K562 (cell line): Measurements from ENCODE around the gene CAPN5. TPM values are rescaled to one million over a fixed set of nuclear protein-coding genes. Genes with fewer than 3 reads are reported as not detected.
A peak's percentile ranks its signal among the peaks of the same experiment; 100 is the strongest.
"Not testable (repeated sequence)": the region's sequence is repeated elsewhere in the genome, so short reads cannot be mapped to it uniquely, and the experiment has no call there.

Experiments used
- ATAC-seq: fragments of 200-7000 bp; cut with Tn5 transposase; 3 replicates; pipeline ENCODE4 v1.9.1; 2020; ENCODE audit warnings: moderate library complexity
- BruUV-seq: library from RNA; stranded (reverse); fragments of 400-500 nt; replicated peaks from 2 replicates; lab custom pipeline; 2021; lab: Mats Ljungman, UMichigan
- CTCF ChIA-PET: fragments of 300-600 bp; formaldehyde crosslinking; extraction: SDS; loops from one replicate; lab custom pipeline; 2021; ENCODE audit warnings: low intra/inter-chr PET ratio; lab: Yijun Ruan, JAX
- POLR2A ChIA-PET: fragments of 300-600, 350-650 bp; sonication (Branson Sonifier 250); formaldehyde crosslinking; extraction: SDS; loops from one replicate; lab custom pipeline; 2021; ENCODE audit warnings: antibody characterized with exemption, inconsistent platforms; lab: Yijun Ruan, JAX
- DNase-seq, 4 experiments: peaks; one replicate each; pipeline versions ENCODE4 v3.0.0 to v3.0.0-alpha.2; 2011 to 2018; ENCODE audit warnings: low spot score in 3 of 4, mixed read lengths in 3 of 4; ENCODE audit errors: extremely low read depth in 1 of 4
- FAIRE-seq: peaks from 2 replicates; lab custom pipeline; 2011; peaks lifted over from hg19 to GRCh38; lab: Jason Lieb, UNC
- H2AFZ ChIP-seq: 2 replicates; pipeline ENCODE4 v1.6.0; 2011; ENCODE audit warnings: low read depth, low read length, control low read depth, inconsistent platforms
- H3K27ac ChIP-seq: fragments of 200-600 bp; 3 replicates; pipeline ENCODE4 v1.8.0; 2011; ENCODE audit warnings: low read depth, mild to moderate bottlenecking, control low read depth, inconsistent platforms, low read length, moderate library complexity, mixed read lengths; ENCODE audit errors: extremely low read depth
- H3K27me3 ChIP-seq, 2 experiments: fragments of 300-600 bp in 1 of 2; 2 replicates in 1 of 2; 3 replicates in 1 of 2; pipeline versions ENCODE4 v1.6.0 to v1.8.0; 2011; ENCODE audit warnings: inconsistent platforms in 2 of 2, low read length in 2 of 2, mild to moderate bottlenecking in 1 of 2, mixed read lengths in 1 of 2, moderate library complexity in 1 of 2; ENCODE audit not compliant: control insufficient read depth in 2 of 2, insufficient read depth in 2 of 2
- H3K36me3 ChIP-seq: fragments of 300-600 bp; 3 replicates; pipeline ENCODE4 v1.8.0; 2011; ENCODE audit warnings: mild to moderate bottlenecking, low read length, inconsistent platforms; ENCODE audit not compliant: control insufficient read depth, insufficient read depth
- H3K4me1 ChIP-seq, 2 experiments: fragments of 200-600 bp in 1 of 2; replicated peaks in 1 of 2; 2 replicates in 1 of 2; 3 replicates in 1 of 2; pipeline versions ENCODE4 v1.5.1 to v1.8.0; 2011; ENCODE audit warnings: inconsistent platforms in 2 of 2, low read length in 2 of 2, mild to moderate bottlenecking in 1 of 2, mixed read lengths in 1 of 2, moderate library complexity in 1 of 2; ENCODE audit not compliant: control insufficient read depth in 2 of 2, insufficient read depth in 2 of 2
- H3K4me2 ChIP-seq: 2 replicates; pipeline ENCODE4 v1.6.1; 2011; ENCODE audit warnings: low read length, control low read depth, inconsistent platforms, mixed read lengths; ENCODE audit not compliant: insufficient read depth
- H3K4me3 ChIP-seq: fragments of 200-600 bp; sonication (generic), shearing (Covaris generic); 2 replicates; pipeline ENCODE4 v1.5.1; 2016; ENCODE audit warnings: control low read depth, inconsistent platforms
- H3K79me2 ChIP-seq: fragments of 200-600 bp; 3 replicates; pipeline ENCODE4 v1.8.0; 2011; ENCODE audit warnings: low read length, inconsistent platforms; ENCODE audit not compliant: control insufficient read depth, insufficient read depth
- H3K9ac ChIP-seq, 2 experiments: 2 replicates each; pipeline versions ENCODE4 v1.6.0 to v1.6.1; 2011; ENCODE audit warnings: low read depth in 2 of 2, low read length in 2 of 2, control low read depth in 1 of 2, inconsistent platforms in 1 of 2, mild to moderate bottlenecking in 1 of 2, mixed read lengths in 1 of 2; ENCODE audit not compliant: insufficient read depth in 1 of 2
- H3K9me1 ChIP-seq: one replicate; pipeline ENCODE4 v1.6.0; 2011; ENCODE audit warnings: inconsistent platforms, mild to moderate bottlenecking, low read length, moderate library complexity; ENCODE audit not compliant: control insufficient read depth, insufficient read depth
- H3K9me3 ChIP-seq: replicated peaks from 2 replicates; pipeline ENCODE4 v1.5.1; 2011; ENCODE audit warnings: low read depth, low read length, inconsistent platforms; ENCODE audit not compliant: control insufficient read depth, insufficient read depth
- H4K20me1 ChIP-seq: replicated peaks from 2 replicates; pipeline ENCODE4 v1.6.1; 2011; ENCODE audit warnings: low read length, inconsistent platforms, mixed read lengths; ENCODE audit not compliant: control insufficient read depth, insufficient read depth
- BCOR ChIP-seq: fragments of 450-650 bp; IDR thresholded peaks from 2 replicates; pipeline ENCODE4 v1.6.1; 2016
- DPF2 ChIP-seq: fragments of 450-650 bp; IDR thresholded peaks from 2 replicates; pipeline ENCODE4 v1.6.1; 2016
- HDAC1 ChIP-seq, 2 experiments: fragments of 450-650 bp; IDR thresholded peaks; 2 replicates each; pipeline ENCODE4 v1.6.1; 2016 to 2017; ENCODE audit warnings: inconsistent platforms in 1 of 2, mild to moderate bottlenecking in 1 of 2, moderate library complexity in 1 of 2
- KDM1A ChIP-seq, 2 experiments: fragments of 450-650 bp; IDR thresholded peaks; 2 replicates each; pipeline ENCODE4 v1.6.1; 2016; ENCODE audit warnings: mild to moderate bottlenecking in 2 of 2
- MTF1 ChIP-seq: fragments of 250-450 bp; sonication (Bioruptor Pico); IDR thresholded peaks from 2 replicates; pipeline ENCODE4 v1.9.0; 2021; ENCODE audit warnings: moderate library complexity, mild to moderate bottlenecking, inconsistent platforms, borderline replicate concordance
- RBM25 ChIP-seq: fragments of 200-400 bp; formaldehyde crosslinking; IDR thresholded peaks from 2 replicates; pipeline ENCODE4 v1.6.1; 2018; ENCODE audit warnings: low read length, low read depth, moderate library complexity; ENCODE audit not compliant: severe bottlenecking
- SMARCA5 ChIP-seq: fragments of 450-650 bp; IDR thresholded peaks from 2 replicates; pipeline ENCODE4 v1.6.1; 2016
- TCF7L2 ChIP-seq: fragments of 150-350 bp; IDR thresholded peaks from 2 replicates; pipeline ENCODE4 v1.6.1; 2016; ENCODE audit warnings: low read depth, mild to moderate bottlenecking, low read length, moderate library complexity
- ZFP36 ChIP-seq: fragments of 150-350 bp; IDR thresholded peaks from 2 replicates; pipeline ENCODE4 v1.6.1; 2018; ENCODE audit warnings: low read length, low read depth; ENCODE audit not compliant: partially characterized antibody
- ZNF146 ChIP-seq: IDR thresholded peaks from one replicate; pipeline ENCODE4 v1.6.1; 2018; ENCODE audit warnings: missing compliant biosample characterization; ENCODE audit not compliant: unreplicated experiment
- WGBS: fragments of 100-300 bp; shearing (Covaris generic); methylation state at CpG from one replicate; pipeline ENCODE4 v1.1.6; 2016; ENCODE audit warnings: low coverage, mixed read lengths; ENCODE audit not compliant: insufficient coverage; ENCODE audit errors: missing lambda C conversion rate; 5-methylcytosine and 5-hydroxymethylcytosine counted together
- in situ Hi-C: fragments of 300-500 bp; cut with MboI; formaldehyde crosslinking; loops from 4 replicates; pipeline ENCODE4 v1.15.0; 2018; ENCODE audit warnings: inconsistent platforms, mixed read lengths
- intact Hi-C: fragments of 100-400 bp; cut with micrococcal nuclease; formaldehyde crosslinking; loops from 2 replicates; pipeline ENCODE4 v1.14.2; 2022
- polyA plus RNA-seq, 8 experiments: library from polyadenylated mRNA; depleted of rRNA in 4 of 8; stranded (reverse) in 5 of 8; unstranded in 3 of 8; fragments of >200 nt; fragmentation: Nextera tagmentation in 2 of 8; fragmentation: Illumina TruSeq in 1 of 8; extraction: Ambion mirVana in 2 of 8; extraction: Trizol in 1 of 8; gene quantifications; 2 replicates each; pipeline versions ENCODE4 v1.2.1 to v1.2.3, GENCODE V29; 2011 to 2014; ENCODE audit warnings: inconsistent platforms in 1 of 8, missing spikeins in 1 of 8
- total RNA-seq, 7 experiments: library from RNA; depleted of rRNA in 6 of 7; stranded (reverse); fragments of >200 nt in 6 of 7; fragmentation: Illumina TruSeq in 2 of 7; extraction: Trizol in 2 of 7; gene quantifications; 2 replicates each; pipeline versions ENCODE4 v1.2.1 to v1.2.3, GENCODE V29; 2011 to 2021; ENCODE audit warnings: low replicate concordance in 1 of 7
- TF ChIP-seq, protein P1 (sequence below): fragments of 250-450 bp; sonication (Bioruptor Pico); IDR thresholded peaks from 2 replicates; pipeline ENCODE4 v1.9.0; 2021; ENCODE audit warnings: mild to moderate bottlenecking, inconsistent platforms
- TF ChIP-seq, protein P2 (sequence below): sonication (generic); formaldehyde crosslinking; IDR thresholded peaks from 2 replicates; pipeline ENCODE4 v1.8.1; 2023; ENCODE audit warnings: mild to moderate bottlenecking, missing genetic modification reagents

Gene CAPN5
- total and polyA plus RNA-seq, 9 of the 15 experiments (the other 6 are each of a cell fraction or from before 2014, with no cell fraction given), result 0.04 to 0.44 (median 0.14) TPM; not detected in 2

- TF ChIP-seq, protein P1, sequence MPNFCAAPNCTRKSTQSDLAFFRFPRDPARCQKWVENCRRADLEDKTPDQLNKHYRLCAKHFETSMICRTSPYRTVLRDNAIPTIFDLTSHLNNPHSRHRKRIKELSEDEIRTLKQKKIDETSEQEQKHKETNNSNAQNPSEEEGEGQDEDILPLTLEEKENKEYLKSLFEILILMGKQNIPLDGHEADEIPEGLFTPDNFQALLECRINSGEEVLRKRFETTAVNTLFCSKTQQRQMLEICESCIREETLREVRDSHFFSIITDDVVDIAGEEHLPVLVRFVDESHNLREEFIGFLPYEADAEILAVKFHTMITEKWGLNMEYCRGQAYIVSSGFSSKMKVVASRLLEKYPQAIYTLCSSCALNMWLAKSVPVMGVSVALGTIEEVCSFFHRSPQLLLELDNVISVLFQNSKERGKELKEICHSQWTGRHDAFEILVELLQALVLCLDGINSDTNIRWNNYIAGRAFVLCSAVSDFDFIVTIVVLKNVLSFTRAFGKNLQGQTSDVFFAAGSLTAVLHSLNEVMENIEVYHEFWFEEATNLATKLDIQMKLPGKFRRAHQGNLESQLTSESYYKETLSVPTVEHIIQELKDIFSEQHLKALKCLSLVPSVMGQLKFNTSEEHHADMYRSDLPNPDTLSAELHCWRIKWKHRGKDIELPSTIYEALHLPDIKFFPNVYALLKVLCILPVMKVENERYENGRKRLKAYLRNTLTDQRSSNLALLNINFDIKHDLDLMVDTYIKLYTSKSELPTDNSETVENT (CRISPR knock-in tag), result no peak
- TF ChIP-seq MTF1 (CRISPR knock-in tag), result no peak
- TF ChIP-seq TCF7L2, result no peak
- TF ChIP-seq DPF2, result no peak
- TF ChIP-seq ZFP36, result peak; percentile 82
These were observed 19.5 kb upstream of the CAPN5 start (continued) for GRCh38 chr11:77047007-77047927.

DNA sequence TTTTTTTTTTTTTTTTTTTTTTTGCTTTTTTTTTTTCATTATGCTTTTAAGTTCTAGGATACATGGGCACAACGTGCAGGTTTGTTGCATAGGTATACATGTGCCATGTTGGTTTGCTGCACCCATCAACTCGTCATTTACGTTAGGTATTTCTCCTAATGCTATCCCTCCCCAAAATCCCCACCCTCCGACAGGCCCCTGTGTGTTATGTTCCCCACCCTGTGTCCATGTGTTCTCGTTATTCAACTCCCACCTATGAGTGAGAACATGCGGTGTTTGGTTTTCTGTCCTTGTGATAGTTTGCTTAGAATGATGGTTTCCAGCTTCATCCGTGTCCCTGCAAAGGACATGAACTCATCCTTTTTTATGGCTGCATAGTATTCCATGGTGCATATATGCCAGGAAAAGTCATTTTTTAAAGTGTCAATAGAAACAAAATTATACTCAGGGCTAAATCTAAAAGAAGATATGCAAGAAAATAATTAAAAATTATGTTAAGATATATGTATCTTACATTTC is 18.8 kb upstream of the CAPN5 start:
- intact Hi-C loops, result loop anchor here (1.0 to 5.0 kb wide), 6 partner anchors 43 to 313 kb away; no protein-coding TSS in a partner anchor

More for the DNA sequence above, 18.8 kb upstream of the CAPN5 start:
- not testable (repeated sequence) for H3K27ac ChIP-seq, H3K4me3 ChIP-seq, ATAC-seq, BruUV-seq, H3K4me1 ChIP-seq, H3K9me1 ChIP-seq, H3K79me2 ChIP-seq, FAIRE-seq, DNase-seq, H3K36me3 ChIP-seq, H3K4me2 ChIP-seq, H2AFZ ChIP-seq, H4K20me1 ChIP-seq, H3K9me3 ChIP-seq, H3K27me3 ChIP-seq, H3K9ac ChIP-seq
- CTCF ChIA-PET, result interaction anchor here (0.6 to 4.7 kb wide), 8 partner anchors 11 to 953 kb away, joined by 3 to 50 read pairs (median 22); no protein-coding TSS in a partner anchor
- 36% methylated on average over 5 of the region's 7 CpGs for WGBS
- TF ChIP-seq ZNF146 (peak; percentile 93), BCOR (peak; percentile 73; the same call in 1 of the 2 replicates), RBM25 (peak; percentile 24), KDM1A (IDR thresholded peaks at IDR 0.05) (peak; percentile 22 to 55; a peak in 1 of 4 replicates), HDAC1 (IDR thresholded peaks at IDR 0.05) (0 out of 4 replicates have a peak, but pooled peaks of 1 of the 2 experiments have one; percentile 28), SMARCA5 (0 out of 2 replicates have a peak, but pooled peaks have one; percentile 37)
- TF ChIP-seq, protein P2, sequence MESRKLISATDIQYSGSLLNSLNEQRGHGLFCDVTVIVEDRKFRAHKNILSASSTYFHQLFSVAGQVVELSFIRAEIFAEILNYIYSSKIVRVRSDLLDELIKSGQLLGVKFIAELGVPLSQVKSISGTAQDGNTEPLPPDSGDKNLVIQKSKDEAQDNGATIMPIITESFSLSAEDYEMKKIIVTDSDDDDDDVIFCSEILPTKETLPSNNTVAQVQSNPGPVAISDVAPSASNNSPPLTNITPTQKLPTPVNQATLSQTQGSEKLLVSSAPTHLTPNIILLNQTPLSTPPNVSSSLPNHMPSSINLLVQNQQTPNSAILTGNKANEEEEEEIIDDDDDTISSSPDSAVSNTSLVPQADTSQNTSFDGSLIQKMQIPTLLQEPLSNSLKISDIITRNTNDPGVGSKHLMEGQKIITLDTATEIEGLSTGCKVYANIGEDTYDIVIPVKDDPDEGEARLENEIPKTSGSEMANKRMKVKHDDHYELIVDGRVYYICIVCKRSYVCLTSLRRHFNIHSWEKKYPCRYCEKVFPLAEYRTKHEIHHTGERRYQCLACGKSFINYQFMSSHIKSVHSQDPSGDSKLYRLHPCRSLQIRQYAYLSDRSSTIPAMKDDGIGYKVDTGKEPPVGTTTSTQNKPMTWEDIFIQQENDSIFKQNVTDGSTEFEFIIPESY, result 0 out of 2 replicates have a peak, but pooled peaks have one; percentile 16
- in situ Hi-C loops, result loop anchor here (5.0 to 10.0 kb wide), 3 partner anchors 44 to 323 kb away; no protein-coding TSS in a partner anchor
- POLR2A ChIA-PET, result interaction anchor here (0.9 to 1.3 kb wide), 2 partner anchors 17 to 41 kb away, joined by 3 read pairs; no protein-coding TSS in a partner anchor
